ENCODE measurements around the gene RNFT1.
"Not testable (repeated sequence)": the region's sequence is repeated elsewhere in the genome, so short reads cannot be mapped to it uniquely, and the experiment has no call there.

GRCh38 chr17:59930121-59930520 is 34.4 kb downstream of the RNFT1 start:
- TF ChIP-seq, protein P1, sequence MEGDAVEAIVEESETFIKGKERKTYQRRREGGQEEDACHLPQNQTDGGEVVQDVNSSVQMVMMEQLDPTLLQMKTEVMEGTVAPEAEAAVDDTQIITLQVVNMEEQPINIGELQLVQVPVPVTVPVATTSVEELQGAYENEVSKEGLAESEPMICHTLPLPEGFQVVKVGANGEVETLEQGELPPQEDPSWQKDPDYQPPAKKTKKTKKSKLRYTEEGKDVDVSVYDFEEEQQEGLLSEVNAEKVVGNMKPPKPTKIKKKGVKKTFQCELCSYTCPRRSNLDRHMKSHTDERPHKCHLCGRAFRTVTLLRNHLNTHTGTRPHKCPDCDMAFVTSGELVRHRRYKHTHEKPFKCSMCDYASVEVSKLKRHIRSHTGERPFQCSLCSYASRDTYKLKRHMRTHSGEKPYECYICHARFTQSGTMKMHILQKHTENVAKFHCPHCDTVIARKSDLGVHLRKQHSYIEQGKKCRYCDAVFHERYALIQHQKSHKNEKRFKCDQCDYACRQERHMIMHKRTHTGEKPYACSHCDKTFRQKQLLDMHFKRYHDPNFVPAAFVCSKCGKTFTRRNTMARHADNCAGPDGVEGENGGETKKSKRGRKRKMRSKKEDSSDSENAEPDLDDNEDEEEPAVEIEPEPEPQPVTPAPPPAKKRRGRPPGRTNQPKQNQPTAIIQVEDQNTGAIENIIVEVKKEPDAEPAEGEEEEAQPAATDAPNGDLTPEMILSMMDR (IDR thresholded peaks at IDR 0.05; ENCODE audit: insufficient read depth, low read depth, low read length) = not testable (repeated sequence)
- not testable (repeated sequence) for TF ChIP-seq EZH2 (IDR thresholded peaks at IDR 0.05; ENCODE audit: insufficient read depth, low read length)
